Putamen (tissue), 1 donor: ENCODE measurements around the gene COL13A1.

ENCODE experiments used
- DNase-seq: peaks from one replicate; pipeline ENCODE4 v3.0.0-alpha.2; 2016; ENCODE audit warnings: low spot score

Gene COL13A1

DNA sequence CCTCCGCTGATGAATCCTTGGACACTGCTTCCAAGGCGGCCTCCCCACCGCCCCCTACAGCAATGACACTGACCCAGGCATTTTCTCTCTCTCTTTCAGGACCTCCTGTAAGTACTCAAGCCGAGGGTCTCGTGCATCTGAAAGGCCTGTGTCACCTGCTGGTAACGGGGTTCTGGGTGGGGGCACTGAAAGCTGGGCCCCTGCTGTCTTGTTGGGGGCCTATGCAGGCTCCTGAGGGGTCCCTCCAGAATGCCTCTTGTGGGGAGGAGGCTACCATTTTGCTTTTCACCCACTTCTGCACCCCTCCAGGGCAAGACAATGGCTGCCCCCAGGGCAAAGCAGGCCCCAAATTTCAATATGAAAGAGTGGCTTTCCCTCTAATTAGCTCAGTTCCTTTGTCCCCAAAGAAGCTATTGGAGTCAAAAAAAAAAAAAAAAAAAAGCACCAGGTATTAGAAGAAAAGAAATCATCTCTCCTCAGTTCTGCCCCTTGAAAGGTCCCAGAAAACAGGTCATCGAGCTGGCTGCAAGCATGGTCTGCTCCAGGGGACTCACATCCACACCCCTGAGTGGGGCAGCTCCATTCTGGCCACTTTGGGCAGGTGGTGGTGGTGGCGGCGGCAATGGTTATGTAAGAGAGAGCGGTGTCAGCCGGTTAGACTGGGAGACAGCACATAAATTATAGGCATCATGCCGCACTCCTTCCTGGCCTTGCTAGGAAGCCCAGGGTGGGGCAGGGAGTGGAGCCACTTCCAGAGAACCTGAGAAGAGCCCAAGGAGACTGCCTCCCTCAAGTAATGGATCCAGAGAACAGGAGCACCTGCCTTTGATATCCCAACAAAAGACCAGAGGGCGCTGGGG is 66.2 kb downstream of the COL13A1 start:
- no peak for DNase-seq

GRCh38 chr10:69868821-69869220 is 67.1 kb downstream of the COL13A1 start:
- DNase-seq = no peak

DNA sequence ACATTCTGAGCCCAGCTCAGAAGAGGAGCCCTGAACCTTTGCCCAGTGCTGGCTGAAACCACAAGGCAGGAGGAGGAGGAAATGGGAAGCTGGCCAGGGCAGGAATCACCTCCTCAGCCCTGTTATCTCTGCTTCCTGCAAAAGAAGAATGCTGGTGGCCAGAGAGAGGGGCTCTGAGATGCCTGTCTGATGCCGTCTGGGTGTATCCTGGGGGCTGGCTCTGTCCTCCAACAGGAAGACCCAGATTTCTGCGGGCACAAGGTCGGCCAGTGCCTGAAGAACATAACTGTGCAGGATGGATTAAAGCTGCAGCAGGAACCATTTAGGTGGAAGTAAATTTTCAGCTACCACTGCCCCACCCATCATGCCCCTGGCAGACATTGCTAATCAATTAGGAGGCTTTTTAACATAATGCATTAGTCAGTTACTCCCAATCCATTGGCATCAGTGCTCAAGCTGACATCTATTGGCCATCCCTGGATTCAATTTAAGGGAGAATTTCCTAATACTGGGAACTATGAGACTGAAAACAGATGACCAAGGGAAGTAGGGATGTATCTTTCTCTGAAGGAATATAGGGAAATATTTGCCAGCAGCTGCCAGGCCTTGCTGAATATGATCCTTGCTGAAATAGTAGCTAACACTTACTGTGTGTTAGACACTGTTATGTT is 67.7 kb downstream of the COL13A1 start:
- DNase-seq = no peak

GRCh38 chr10:69870591-69870990 is 68.9 kb downstream of the COL13A1 start:
- DNase-seq = no peak

GRCh38 chr10:69871074-69871473 is 69.4 kb downstream of the COL13A1 start:
- no peak for DNase-seq

GRCh38 chr10:69872323-69872722 is 70.6 kb downstream of the COL13A1 start:
- no peak for DNase-seq

GRCh38 chr10:69873135-69873639 is 71.5 kb downstream of the COL13A1 start:
- no peak for DNase-seq

DNA sequence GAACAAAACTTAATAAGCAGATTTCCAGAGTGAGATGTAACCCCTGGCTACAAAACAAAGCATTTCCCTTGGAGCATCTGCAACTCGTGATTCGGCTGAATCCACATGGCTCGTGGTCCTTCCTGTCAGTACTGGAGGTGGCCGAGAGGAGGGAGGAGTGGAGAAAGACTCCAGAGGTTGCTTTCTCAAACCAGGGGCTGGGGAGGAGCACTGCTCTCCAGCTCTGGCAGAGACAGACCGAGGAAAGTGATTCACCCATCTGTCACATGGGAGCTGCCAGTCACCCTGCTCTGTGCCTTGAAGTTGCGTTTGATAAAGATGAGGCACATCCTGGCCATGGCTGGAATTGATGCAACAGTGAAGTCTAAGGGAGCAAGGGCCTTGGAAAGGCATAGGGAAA is 72.7 kb downstream of the COL13A1 start:
- DNase-seq = no peak

DNA sequence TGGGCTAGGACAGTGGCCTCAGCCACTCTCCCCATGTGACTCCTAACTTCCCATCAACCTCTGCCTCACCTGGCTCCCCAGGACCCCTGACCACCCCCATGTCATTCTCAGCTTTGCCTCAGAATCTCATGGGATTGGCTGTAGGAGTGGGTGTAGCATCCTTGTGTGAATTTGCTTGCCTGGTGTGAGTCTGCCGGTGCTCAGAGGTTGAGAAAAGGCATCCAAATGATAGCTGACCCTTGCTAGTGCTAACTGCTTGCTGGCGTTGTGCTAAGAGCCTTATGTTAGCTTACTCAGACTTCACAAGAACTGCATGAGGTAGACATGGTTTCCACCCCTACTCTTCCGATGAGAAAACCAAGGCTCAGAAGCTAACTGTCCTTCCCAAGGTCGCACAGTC is 74.2 kb downstream of the COL13A1 start:
- no peak for DNase-seq

GRCh38 chr10:69876286-69876685 is 74.6 kb downstream of the COL13A1 start:
- DNase-seq = no peak

DNA sequence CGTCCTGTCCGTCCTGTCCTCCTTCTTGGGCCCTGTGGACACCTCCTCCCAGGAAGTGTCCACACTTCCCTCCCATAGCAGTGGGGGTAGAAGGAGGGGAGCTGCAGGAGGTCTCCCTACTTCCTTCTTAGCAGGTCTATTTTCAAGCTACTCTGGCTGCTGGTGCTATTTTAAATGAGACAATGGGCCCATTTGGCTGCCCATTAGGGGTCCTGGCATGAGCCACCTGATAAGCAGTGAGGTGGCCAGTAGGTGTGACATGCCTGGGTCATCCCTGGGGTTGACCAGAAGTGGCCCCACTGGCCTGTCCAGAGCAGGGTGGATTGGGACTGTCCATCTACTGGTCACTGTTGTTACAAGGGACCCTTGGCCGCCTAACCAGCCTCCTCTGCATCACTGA is 75.2 kb downstream of the COL13A1 start:
- no peak for DNase-seq

GRCh38 chr10:69878038-69878437 is 76.3 kb downstream of the COL13A1 start:
- no peak for DNase-seq

DNA sequence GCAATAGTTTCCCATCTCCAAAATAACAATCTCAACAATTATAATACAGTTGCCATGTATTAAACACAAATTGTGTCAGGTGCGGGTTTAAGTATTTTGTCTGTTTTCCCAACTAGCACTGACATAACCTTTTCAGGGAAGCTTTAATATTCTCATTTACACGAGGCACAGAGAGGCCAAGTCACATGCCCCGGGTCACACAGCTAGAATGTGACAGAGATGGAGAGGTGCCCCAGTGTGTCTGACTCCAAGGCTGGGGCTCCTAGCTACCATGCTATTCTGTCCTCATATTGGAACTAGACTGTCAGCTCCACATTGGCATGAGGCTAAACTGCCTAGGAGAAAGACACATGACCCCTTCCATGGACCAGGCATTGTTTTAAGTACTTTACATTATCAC is 77.2 kb downstream of the COL13A1 start:
- DNase-seq = no peak

DNA sequence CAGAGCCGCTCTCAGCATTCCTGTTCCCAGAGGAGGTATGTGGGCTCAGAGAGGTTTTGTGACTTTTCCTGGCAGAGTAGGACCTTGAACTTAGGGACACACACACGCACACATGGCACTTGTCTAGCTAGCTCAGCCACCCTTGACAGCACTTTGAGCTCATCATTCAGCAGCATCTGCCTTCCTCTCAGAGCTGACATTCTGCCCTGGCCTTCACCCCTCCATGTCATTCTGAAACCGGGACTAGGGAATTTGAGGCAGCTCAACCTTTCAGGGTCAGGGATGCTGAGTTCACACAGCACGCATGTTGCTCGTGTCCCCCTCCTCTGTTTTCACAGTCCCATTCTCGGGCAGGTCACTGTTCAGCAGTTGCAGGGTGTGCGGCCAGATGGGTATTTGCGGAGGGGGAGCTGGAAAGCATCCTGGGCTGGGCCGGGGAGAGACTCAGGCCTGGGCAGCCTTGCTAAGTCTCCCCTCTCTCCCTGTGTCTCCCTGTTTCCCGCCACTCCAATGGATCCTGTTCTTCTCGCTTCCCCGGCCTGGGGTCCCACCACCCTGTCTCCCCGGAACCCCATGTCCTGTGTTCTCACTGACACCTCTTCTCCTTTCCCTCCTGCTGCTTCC is 78.0 kb downstream of the COL13A1 start:
- DNase-seq = no peak

DNA sequence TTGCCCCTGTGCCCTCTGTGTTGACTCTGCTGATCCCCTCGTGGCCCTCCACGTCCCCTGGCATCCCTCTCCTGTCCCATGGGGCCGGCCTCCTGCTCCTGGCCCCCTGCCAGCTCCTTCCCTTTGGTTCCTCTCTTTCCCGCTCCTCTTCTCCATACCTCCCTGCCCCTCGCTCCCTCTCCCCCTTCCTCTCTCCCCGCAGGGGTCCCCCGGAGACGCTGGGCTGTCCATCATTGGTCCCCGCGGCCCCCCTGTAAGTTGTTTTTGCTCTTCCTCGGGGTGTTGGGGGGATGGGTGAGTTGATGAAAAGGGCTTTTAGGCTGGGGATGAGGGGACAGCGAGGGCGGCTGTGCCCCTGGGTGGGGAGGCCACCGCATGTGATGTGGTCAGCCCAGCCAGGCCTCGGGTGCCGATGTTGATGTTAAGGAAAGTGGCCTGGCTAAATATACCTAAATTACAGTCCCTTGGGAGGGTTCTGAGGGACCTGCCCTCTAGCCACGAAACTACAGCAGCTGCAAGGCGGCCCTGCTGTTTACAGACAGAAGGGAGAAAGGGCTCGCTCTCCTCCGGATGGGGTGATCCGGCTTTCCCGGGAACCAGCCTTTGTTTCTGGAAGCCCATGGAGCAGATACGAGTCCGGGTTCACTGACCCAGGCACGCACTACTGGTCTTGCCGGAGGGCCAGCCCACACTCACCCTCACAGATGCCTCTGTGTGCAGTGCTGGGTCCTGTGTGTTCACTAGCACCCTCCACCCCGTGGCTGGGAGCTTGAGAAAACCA is 78.8 kb downstream of the COL13A1 start:
- no peak for DNase-seq

- DNase-seq = no peak
Observed at GRCh38 chr10:69881202-69881601, 79.5 kb downstream of the COL13A1 start.

DNA sequence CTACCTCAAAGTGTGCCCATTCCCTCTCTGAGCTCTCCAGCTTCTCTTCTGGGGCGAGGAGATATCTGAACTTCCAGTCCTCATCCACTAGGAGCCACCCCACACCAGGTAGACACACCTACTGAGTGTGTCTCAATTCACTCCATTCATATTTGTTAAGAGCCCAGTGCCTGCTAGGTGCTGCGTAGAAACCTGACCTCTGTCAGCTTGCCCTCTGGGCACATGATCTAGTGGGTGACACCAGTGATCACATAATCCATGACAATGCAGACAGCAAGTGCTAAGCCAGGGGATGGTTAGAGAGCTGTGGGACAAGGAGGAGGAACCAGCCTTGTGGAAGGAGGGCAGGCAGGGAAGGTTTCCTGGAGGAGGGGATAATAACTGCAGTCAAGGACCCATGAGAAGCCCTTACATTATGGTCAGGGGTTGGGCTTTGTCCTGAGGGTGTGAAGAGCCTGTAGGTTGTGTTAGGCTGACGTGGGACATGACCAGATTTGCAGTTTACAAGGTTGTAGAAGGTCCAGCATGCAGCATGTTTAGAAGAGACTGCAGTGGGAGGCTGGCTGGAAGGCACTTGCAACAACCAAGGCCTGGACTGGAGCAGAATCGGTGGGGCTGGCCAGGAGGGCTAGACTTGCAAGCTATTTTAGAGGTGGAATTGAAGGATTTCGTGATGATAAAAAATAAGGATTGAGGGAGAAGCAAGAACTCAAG is 81.8 kb downstream of the COL13A1 start:
- no peak for DNase-seq

GRCh38 chr10:69884024-69884367 is 82.3 kb downstream of the COL13A1 start:
- no peak for DNase-seq

- no peak for DNase-seq
Observed at GRCh38 chr10:69884686-69885085, 83.0 kb downstream of the COL13A1 start.

GRCh38 chr10:69885379-69886013 is 83.8 kb downstream of the COL13A1 start:
- no peak for DNase-seq
